Smooth muscle cell (in vitro differentiated cells): ENCODE results near the gene CGB7. TPM values are rescaled to one million over a fixed set of nuclear protein-coding genes. Genes with fewer than 3 reads are reported as not detected.
A peak's percentile ranks its signal among the peaks of the same experiment; 100 is the strongest.

ENCODE experiments used
- DNase-seq: peaks from one replicate; lab custom pipeline; 2025; ENCODE audit not compliant: unreplicated experiment; lab: John Stamatoyannopoulos, UW
- H2AFZ ChIP-seq: fragments of 200-600 bp; sonication (generic); 2 replicates; pipeline ENCODE4 v1.6.0; 2016; ENCODE audit warnings: antibody characterized with exemption, low read depth, mild to moderate bottlenecking
- H3F3A ChIP-seq: fragments of 200-600 bp; sonication (generic); 2 replicates; pipeline ENCODE4 v1.6.0; 2017; ENCODE audit warnings: antibody characterized with exemption, low read depth
- H3K27ac ChIP-seq: fragments of 200-600 bp; sonication (generic); 2 replicates; pipeline ENCODE4 v1.5.1; 2016; ENCODE audit warnings: low read depth, mild to moderate bottlenecking
- H3K27me3 ChIP-seq: fragments of 200-600 bp; sonication (generic); 2 replicates; pipeline ENCODE4 v1.6.1; 2016; ENCODE audit warnings: low read depth, mild to moderate bottlenecking
- H3K36me3 ChIP-seq: fragments of 200-600 bp; sonication (generic); 2 replicates; pipeline ENCODE4 v1.5.1; 2016; ENCODE audit warnings: low read depth
- H3K4me1 ChIP-seq: fragments of 200-600 bp; sonication (generic); 2 replicates; pipeline ENCODE4 v1.5.1; 2016; ENCODE audit warnings: low read depth
- H3K4me2 ChIP-seq: fragments of 200-600 bp; sonication (generic); 2 replicates; pipeline ENCODE4 v1.6.0; 2016; ENCODE audit warnings: mild to moderate bottlenecking
- H3K4me3 ChIP-seq: fragments of 200-600 bp; sonication (generic); 2 replicates; pipeline ENCODE4 v1.5.1; 2016; ENCODE audit warnings: mild to moderate bottlenecking
- H3K79me2 ChIP-seq: fragments of 200-600 bp; sonication (generic); 2 replicates; pipeline ENCODE4 v1.6.0; 2016; ENCODE audit warnings: low read depth, mild to moderate bottlenecking
- H3K9ac ChIP-seq: fragments of 200-600 bp; sonication (generic); 2 replicates; pipeline ENCODE4 v1.6.0; 2016; ENCODE audit warnings: low read depth
- H3K9me3 ChIP-seq: fragments of 200-600 bp; sonication (generic); replicated peaks from 2 replicates; pipeline ENCODE4 v1.5.1; 2016; ENCODE audit warnings: low read depth
- H4K20me1 ChIP-seq: fragments of 200-600 bp; sonication (generic); 2 replicates; pipeline ENCODE4 v1.6.0; 2016; ENCODE audit warnings: low read depth
- WGBS: methylation state at CpG from one replicate; pipeline ENCODE4 v1.1.7; 2016; ENCODE audit warnings: low lambda C conversion rate; 5-methylcytosine and 5-hydroxymethylcytosine counted together
- polyA plus RNA-seq: library from polyadenylated mRNA; unstranded; fragments of >200 nt; fragmentation: Nextera tagmentation; extraction: Ambion mirVana; gene quantifications from 2 replicates; pipeline ENCODE4 v1.2.1, GENCODE V29; 2016
- total RNA-seq: library from RNA; depleted of rRNA; stranded (reverse); fragments of >200 nt; gene quantifications from 2 replicates; pipeline ENCODE4 v1.2.3, GENCODE V29; 2014
- TF ChIP-seq, protein P1 (sequence below): fragments of 200-600 bp; sonication (generic); IDR thresholded peaks from 2 replicates; pipeline ENCODE4 v1.5.1; 2017; ENCODE audit warnings: borderline replicate concordance, mild to moderate bottlenecking, antibody characterized with exemption; ENCODE audit not compliant: insufficient read depth, poor library complexity, severe bottlenecking

The CGB7 gene
- total and polyA plus RNA-seq, 2 experiments from 2014 or later: 2.0 to 2.5 TPM

DNA sequence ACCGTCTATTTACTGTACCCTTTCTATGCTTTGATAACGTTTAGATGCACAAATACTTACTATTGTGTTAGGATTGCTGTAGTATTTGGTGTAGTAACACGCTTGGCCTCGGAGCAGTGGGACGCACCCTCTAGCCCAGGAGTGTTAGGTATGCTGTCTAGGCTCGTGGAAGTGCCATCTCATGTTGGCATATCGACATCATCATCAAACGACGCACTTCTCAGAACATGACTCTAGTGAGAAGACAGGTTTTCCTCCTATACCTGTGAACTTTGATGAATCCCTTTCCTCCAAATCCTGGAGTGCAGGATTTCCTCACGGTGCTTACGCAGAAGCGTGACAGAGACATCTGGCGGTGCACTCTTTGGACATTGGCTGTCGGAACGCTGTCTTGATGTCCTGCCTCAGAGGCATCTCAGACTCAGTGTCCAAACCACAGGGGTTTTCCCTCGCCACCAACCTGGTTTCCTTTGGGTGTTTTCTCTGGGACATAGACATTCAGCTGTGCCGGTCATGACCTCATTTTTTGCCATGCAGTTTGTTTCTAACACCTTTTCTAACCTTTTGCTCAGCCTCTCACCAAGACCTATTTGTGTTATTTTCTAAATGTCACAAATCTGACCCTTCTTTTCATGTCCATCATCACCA, 34.0 kb upstream of the CGB7 start:
- DNase-seq: no peak
- Histone ChIP-seq H3K9ac (no peak overlapping the region), H3K27me3 (no peaks in the 10 kb centered on the region), H3K4me1 (peaks cover 10% of the 10 kb centered on the region), H3K4me2 (no peak overlapping the region), H3K79me2 (peaks cover 85% of the 10 kb centered on the region), H3K4me3 (no peak overlapping the region), H3F3A (peaks cover 12% of the 10 kb centered on the region), H3K27ac (no peak overlapping the region), H4K20me1 (peaks cover 100% of the 10 kb centered on the region), H2AFZ (no peak overlapping the region), H3K36me3 (no peaks in the 10 kb centered on the region), H3K9me3 (no peaks in the 10 kb centered on the region)
- WGBS: 97% methylated on average over 17 of the region's 17 CpGs
- TF ChIP-seq, protein P1, sequence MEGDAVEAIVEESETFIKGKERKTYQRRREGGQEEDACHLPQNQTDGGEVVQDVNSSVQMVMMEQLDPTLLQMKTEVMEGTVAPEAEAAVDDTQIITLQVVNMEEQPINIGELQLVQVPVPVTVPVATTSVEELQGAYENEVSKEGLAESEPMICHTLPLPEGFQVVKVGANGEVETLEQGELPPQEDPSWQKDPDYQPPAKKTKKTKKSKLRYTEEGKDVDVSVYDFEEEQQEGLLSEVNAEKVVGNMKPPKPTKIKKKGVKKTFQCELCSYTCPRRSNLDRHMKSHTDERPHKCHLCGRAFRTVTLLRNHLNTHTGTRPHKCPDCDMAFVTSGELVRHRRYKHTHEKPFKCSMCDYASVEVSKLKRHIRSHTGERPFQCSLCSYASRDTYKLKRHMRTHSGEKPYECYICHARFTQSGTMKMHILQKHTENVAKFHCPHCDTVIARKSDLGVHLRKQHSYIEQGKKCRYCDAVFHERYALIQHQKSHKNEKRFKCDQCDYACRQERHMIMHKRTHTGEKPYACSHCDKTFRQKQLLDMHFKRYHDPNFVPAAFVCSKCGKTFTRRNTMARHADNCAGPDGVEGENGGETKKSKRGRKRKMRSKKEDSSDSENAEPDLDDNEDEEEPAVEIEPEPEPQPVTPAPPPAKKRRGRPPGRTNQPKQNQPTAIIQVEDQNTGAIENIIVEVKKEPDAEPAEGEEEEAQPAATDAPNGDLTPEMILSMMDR: no peak

GRCh38 chr19:49086296-49086695, 28.7 kb upstream of the CGB7 start:
- peaks cover 18% of the 10 kb centered on the region for H3K4me1 ChIP-seq
- no peak overlapping the region for H2AFZ ChIP-seq
- 72% methylated on average over 11 of the region's 11 CpGs for WGBS
- peak overlapping the region; percentile 72 for H3K27ac ChIP-seq
- H3F3A ChIP-seq: no peaks in the 10 kb centered on the region
- H3K4me2 ChIP-seq: peak overlapping the region; percentile 84
- peaks cover 59% of the 10 kb centered on the region for H3K79me2 ChIP-seq
- H3K9ac ChIP-seq: peak overlapping the region; percentile 92
- no peak for DNase-seq
- peak overlapping the region; percentile 79 for H3K4me3 ChIP-seq
- H3K9me3 ChIP-seq: no peaks in the 10 kb centered on the region
- TF ChIP-seq, protein P1: no peak
- H4K20me1 ChIP-seq: peaks cover 57% of the 10 kb centered on the region
- no peaks in the 10 kb centered on the region for H3K36me3 ChIP-seq
- no peaks in the 10 kb centered on the region for H3K27me3 ChIP-seq

DNA sequence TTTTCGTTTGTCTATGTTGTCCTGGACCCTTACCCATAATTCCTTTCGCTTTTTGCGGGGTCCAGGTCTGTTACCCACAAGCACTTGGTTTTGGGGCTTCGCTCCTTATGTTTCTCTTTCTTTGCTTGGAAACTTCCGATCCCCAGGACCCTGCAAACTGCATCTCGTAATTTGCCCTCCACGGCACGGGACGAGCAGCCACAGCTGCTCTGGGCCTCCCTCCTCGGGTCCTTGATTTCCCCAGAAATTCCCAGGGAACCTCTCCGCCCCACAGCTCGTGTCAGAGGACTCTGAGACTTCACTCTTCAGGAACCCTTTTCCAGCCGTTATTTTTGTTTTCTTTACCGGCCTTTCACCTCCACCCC, 28.3 kb upstream of the CGB7 start:
- Histone ChIP-seq H3F3A (no peaks in the 10 kb centered on the region), H3K36me3 (no peaks in the 10 kb centered on the region), H3K9ac (peak overlapping the region; percentile 92), H4K20me1 (peaks cover 53% of the 10 kb centered on the region), H3K4me1 (peaks cover 18% of the 10 kb centered on the region), H3K27me3 (no peaks in the 10 kb centered on the region), H3K27ac (peak overlapping the region; percentile 72), H3K79me2 (peaks cover 54% of the 10 kb centered on the region), H3K4me3 (peak overlapping the region; percentile 79), H3K4me2 (peak overlapping the region; percentile 84), H3K9me3 (no peaks in the 10 kb centered on the region), H2AFZ (peak overlapping the region; percentile 65)
- WGBS: 3% methylated on average over 14 of the region's 14 CpGs
- no peak for DNase-seq
- TF ChIP-seq, protein P1: no peak
